ENCODE data around the gene LBX2.

Gene LBX2

GRCh38 chr2:74505448-74506246 lies 6.2 kb upstream of the LBX2 start:
- in situ Hi-C loops (cut with HindIII; ENCODE audit: low sequenced_read_pairs): no loop called here

GRCh38 chr2:74504591-74504990 lies 5.2 kb upstream of the LBX2 start:
- in situ Hi-C loops (cut with HindIII; ENCODE audit: low sequenced_read_pairs): no loop called here

DNA sequence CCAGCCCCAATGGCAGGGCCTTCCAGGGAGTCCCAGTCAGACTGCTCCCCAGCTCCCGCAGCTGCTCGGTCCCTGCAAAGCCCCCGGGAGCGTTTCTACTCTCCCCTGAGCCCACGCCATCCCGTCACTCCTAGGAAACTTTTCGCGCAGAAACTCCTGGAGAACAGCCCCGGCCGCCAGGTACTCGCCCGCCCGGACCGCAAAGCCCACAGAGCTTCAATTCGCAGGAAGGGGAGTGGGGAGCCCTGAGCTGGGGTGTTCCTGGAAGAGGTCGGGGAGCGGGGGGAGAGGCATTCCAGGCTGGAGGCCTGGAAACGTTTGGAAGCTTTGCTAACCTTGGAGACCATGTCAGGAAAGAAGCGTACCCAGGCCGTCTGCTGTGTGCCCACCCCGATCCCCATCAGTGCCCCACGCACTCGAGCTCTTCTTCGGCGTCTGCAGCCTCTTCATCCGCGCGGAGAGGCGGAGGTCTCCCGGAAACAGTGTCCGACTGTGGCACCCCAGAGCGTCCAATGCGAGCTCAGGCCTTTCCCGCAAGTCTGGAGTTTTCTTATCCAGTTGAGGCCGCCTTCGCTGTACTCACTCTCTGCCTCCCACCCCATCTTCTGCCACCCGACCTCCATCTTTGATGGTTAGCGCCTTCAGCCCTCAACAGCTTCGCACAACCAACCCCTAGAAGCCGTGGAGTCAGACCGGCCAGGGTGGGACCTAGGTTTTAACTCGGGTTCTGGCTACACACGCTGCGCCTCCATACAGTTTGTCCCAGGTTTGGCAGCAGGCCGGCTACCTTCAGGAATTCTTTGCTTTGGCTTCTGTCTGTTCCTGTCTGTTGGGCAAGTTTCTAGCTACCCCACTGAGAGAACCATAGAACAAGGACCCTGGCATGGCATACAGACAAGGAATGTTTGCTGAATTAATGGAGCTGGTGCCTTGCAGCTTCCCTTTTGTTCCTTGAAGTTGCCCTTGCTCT lies 4.4 kb upstream of the LBX2 start:
- in situ Hi-C loops (cut with HindIII; ENCODE audit: low sequenced_read_pairs): no loop called here

DNA sequence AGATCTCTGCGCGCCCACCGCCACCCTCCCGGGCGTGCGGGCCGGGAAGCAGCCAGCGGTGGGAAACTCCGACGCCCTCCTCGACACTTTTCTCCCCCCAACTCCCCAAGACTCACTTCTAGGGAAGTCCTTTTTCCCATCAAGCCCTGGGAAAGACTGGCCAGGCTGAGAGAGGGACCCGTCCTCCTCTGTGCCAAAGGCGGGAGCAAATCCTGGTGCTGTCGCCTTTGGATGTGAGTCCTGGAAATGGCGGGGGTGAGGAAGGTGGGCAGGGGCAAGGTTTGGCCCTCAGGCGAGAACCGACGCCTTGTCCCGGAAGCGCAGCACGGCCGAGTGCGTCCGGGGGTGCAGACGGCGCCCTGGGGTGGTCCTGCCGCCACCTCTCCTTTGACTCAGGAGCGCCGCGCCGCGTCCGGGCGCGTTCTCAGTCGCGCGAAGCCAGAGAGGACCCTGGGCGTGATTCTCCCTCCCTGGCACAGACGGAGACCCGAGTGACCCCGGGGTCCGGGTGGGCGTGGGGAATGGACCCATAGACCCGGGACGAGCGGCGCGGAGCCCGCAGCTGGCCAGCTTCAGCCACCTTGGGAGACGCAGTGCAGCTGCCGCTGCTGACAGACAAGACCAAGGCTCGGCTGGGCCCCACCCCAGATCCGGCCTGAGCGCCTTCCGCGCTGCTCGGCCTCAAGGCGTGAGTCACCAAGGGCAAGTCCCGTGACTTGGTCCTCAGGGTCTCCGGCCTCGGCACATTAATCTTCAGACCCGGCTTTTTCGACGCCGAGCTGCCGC lies 3.5 kb upstream of the LBX2 start:
- in situ Hi-C loops (cut with HindIII; ENCODE audit: low sequenced_read_pairs): no loop called here

GRCh38 chr2:74502147-74502719 lies 2.8 kb upstream of the LBX2 start:
- in situ Hi-C loops (cut with HindIII; ENCODE audit: low sequenced_read_pairs): no loop called here

GRCh38 chr2:74501335-74502071 lies 2.1 kb upstream of the LBX2 start:
- in situ Hi-C loops (cut with HindIII; ENCODE audit: low sequenced_read_pairs): no loop called here

GRCh38 chr2:74500578-74500946 lies 1.2 kb upstream of the LBX2 start:
- in situ Hi-C loops (cut with HindIII; ENCODE audit: low sequenced_read_pairs): no loop called here

GRCh38 chr2:74499940-74500577 lies 656 bp upstream of the LBX2 start:
- in situ Hi-C loops (cut with HindIII; ENCODE audit: low sequenced_read_pairs): no loop called here

- in situ Hi-C loops (cut with HindIII; ENCODE audit: low sequenced_read_pairs): no loop called here
Observed at GRCh38 chr2:74498500-74499266, 720 bp downstream of the LBX2 start.

- in situ Hi-C loops (cut with HindIII; ENCODE audit: low sequenced_read_pairs): no loop called here
Observed at GRCh38 chr2:74497777-74498499, 1.5 kb downstream of the LBX2 start.

DNA sequence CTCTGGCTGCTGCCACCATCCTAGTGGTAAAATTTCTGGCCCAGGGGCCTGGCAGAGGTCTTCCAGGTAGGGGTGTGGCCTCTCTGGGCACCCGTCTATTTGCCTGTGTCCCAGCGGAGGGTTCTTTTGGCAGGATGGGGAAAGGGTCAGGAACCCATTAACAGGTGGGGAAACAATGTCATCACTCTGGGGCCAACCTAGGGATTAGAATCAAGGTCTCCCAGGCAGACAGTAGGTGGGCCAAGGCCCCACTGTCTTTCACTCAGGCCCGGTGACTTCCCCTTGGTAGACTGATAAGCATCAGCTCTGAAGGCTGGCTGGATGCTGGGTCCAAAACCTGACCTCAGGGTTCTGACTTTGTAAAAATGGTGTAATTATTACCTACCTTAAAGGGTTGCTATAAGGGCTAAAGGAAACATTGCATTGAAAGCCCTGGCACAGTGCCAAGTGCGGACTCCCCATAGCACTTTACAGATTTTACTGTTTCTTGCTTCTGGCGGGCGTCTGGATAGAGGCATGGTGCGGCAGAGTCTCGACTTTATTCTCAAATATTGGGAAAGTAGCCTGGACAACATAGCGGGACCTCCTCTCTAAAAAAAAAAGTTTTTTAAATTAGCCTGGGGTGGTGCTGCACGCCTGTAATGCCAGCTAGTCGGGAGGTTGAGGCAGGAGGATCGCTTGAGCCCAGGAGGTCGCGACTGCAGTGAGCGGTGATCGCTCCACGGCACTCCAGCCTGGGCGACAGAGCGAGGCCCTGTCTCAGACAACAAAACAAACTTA lies 2.2 kb downstream of the LBX2 start:
- in situ Hi-C loops (cut with HindIII; ENCODE audit: low sequenced_read_pairs): no loop called here

GRCh38 chr2:74495440-74495839 lies 4.0 kb downstream of the LBX2 start:
- in situ Hi-C loops (cut with HindIII; ENCODE audit: low sequenced_read_pairs): no loop called here

DNA sequence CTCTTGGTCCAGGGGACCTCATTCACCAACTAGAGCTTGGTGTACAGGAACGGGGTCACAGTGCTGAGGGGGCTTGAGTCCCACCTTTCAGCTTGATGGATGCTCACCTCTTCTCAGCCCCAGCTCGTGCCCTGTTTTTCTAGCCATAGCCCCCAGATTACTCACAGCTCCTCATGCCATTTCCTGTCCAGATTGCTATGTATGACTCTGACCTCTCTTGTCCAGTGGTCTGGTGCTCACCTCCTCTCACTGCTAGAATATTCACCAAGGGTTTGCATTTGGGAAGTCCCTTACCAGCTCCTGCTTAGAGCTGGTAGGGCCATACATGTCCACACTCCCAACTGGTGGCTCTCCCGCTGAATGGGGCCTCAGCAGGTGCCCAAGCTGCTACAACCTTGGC lies 5.9 kb downstream of the LBX2 start:
- in situ Hi-C loops (cut with HindIII; ENCODE audit: low sequenced_read_pairs): no loop called here

GRCh38 chr2:74491648-74492544 lies 7.5 kb downstream of the LBX2 start:
- in situ Hi-C loops (cut with HindIII; ENCODE audit: low sequenced_read_pairs): no loop called here

- in situ Hi-C loops (cut with HindIII; ENCODE audit: low sequenced_read_pairs): no loop called here
Observed at GRCh38 chr2:74489906-74490305, 9.5 kb downstream of the LBX2 start.

GRCh38 chr2:74488643-74489481 lies 10.5 kb downstream of the LBX2 start:
- in situ Hi-C loops (cut with HindIII; ENCODE audit: low sequenced_read_pairs): no loop called here

All from DLD1 (cell line).